Vagina (tissue), 2 donors: ENCODE data around the gene PITX2.

Experiments
- CTCF ChIP-seq, 3 experiments: fragments of 450-650 bp in 2 of 3; fragments of 200-600 bp in 1 of 3; sonication (generic) in 1 of 3; IDR thresholded peaks; one replicate each; pipeline ENCODE4 v1.5.1; 2017 to 2019; ENCODE audit warnings: antibody characterized with exemption in 3 of 3, mild to moderate bottlenecking in 2 of 3, moderate library complexity in 2 of 3
- POLR2A ChIP-seq, 2 donors: fragments of 450-650 bp; IDR thresholded peaks; one replicate each; pipeline ENCODE4 v1.6.1; 2017; ENCODE audit warnings: antibody characterized with exemption in 2 of 2, mild to moderate bottlenecking in 2 of 2, moderate library complexity in 2 of 2

GRCh38 chr4:110618581-110619462, 4.1 kb downstream of the PITX2 start:
- TF ChIP-seq CTCF (IDR thresholded peaks at IDR 0.05): no peak
- no peak for TF ChIP-seq POLR2A (IDR thresholded peaks at IDR 0.05)
